Uterus (tissue), 4 donors: ENCODE data around the gene NSUN6. TPM values are rescaled to one million over a fixed set of nuclear protein-coding genes. Genes with fewer than 3 reads are reported as not detected.

ENCODE experiments used
- DNase-seq, 2 donors: peaks; one replicate each; pipeline ENCODE4 v3.0.0-alpha.2; 2019 to 2020
- H3K27ac ChIP-seq, 2 donors: fragments of 200-600 bp; sonication (generic); 1 replicate in 1 of 2; 2 replicates in 1 of 2; pipeline ENCODE4 v1.5.1; 2016 to 2018
- H3K27me3 ChIP-seq, 2 donors: fragments of 200-600 bp; sonication (generic); one replicate each; pipeline ENCODE4 v1.5.1; 2018 to 2019; ENCODE audit warnings: control low read depth in 1 of 2
- H3K36me3 ChIP-seq, 2 donors: fragments of 200-600 bp; sonication (generic); one replicate each; pipeline ENCODE4 v1.5.1; 2019; ENCODE audit warnings: control low read depth in 1 of 2
- H3K4me1 ChIP-seq, 2 donors: fragments of 200-600 bp; sonication (generic); one replicate each; pipeline ENCODE4 v1.5.1; 2018 to 2019; ENCODE audit warnings: control low read depth in 1 of 2
- H3K4me3 ChIP-seq, 2 donors: fragments of 200-600 bp; sonication (generic); 1 replicate in 1 of 2; 2 replicates in 1 of 2; pipeline ENCODE4 v1.5.1; 2018 to 2019; ENCODE audit warnings: mild to moderate bottlenecking in 1 of 2
- H3K9me3 ChIP-seq, 2 donors: fragments of 200-600 bp; sonication (generic); one replicate each; pipeline ENCODE4 v1.5.1; 2019; ENCODE audit warnings: control low read depth in 1 of 2
- CTCF ChIP-seq, 4 experiments: fragments of 200-600 bp in 2 of 4; fragments of 450-650 bp in 2 of 4; sonication (generic) in 2 of 4; IDR thresholded peaks; one replicate each; pipeline ENCODE4 v1.5.1; 2016 to 2019; ENCODE audit warnings: antibody characterized with exemption in 4 of 4, mild to moderate bottlenecking in 2 of 4, moderate library complexity in 1 of 4
- POLR2A ChIP-seq, 2 donors: fragments of 450-650 bp; IDR thresholded peaks; one replicate each; pipeline ENCODE4 v1.6.1; 2016; ENCODE audit warnings: antibody characterized with exemption in 2 of 2, mild to moderate bottlenecking in 1 of 2, moderate library complexity in 1 of 2
- intact Hi-C: fragments of 100-400 bp; cut with DNase I; formaldehyde crosslinking; loops from one replicate; pipeline ENCODE4 v1.15.1; 2023; ENCODE audit warnings: low total_unique reads
- total RNA-seq, 4 donors: library from RNA; depleted of rRNA in 3 of 4; stranded (reverse); fragments of >200 nt in 3 of 4; gene quantifications; one replicate each; pipeline versions ENCODE4 v1.1.0 to v1.2.4, GENCODE V29; 2014 to 2023
- donor health status: DM: yes; HTN: yes; CAD: no.

The NSUN6 gene
- total RNA-seq, 4 donors from 2014 or later: 8.5 to 43.3 (median 26.2) TPM

- no peak overlapping the region for H3K27ac ChIP-seq
- no peaks in the 10 kb centered on the region for H3K27me3 ChIP-seq
- DNase-seq: no peak
- H3K4me1 ChIP-seq: no peaks in the 10 kb centered on the region
- H3K36me3 ChIP-seq: no peaks in the 10 kb centered on the region
- H3K4me3 ChIP-seq: no peak overlapping the region
- TF ChIP-seq POLR2A (IDR thresholded peaks at IDR 0.05): no peak
- no peak for TF ChIP-seq CTCF (IDR thresholded peaks at IDR 0.05)
- no peaks in the 10 kb centered on the region for H3K9me3 ChIP-seq
- intact Hi-C loops: no loop called here
Observed at GRCh38 chr10:18608596-18608995, 42.8 kb downstream of the NSUN6 start.

- DNase-seq: peak in 1 of 2 donors; percentile 30
- no peaks in the 10 kb centered on the region for H3K27me3 ChIP-seq
- H3K27ac ChIP-seq: peak overlapping the region in 1 of 2 donors; percentile 1
- H3K36me3 ChIP-seq: no peaks in the 10 kb centered on the region
- no peak overlapping the region for H3K4me3 ChIP-seq
- H3K4me1 ChIP-seq: no peaks in the 10 kb centered on the region
- no peaks in the 10 kb centered on the region for H3K9me3 ChIP-seq
- intact Hi-C loops: no loop called here
- no peak for TF ChIP-seq POLR2A (IDR thresholded peaks at IDR 0.05)
- no peak for TF ChIP-seq CTCF (IDR thresholded peaks at IDR 0.05)
Observed at GRCh38 chr10:18607503-18608378, 43.6 kb downstream of the NSUN6 start.

- intact Hi-C loops: no loop called here
- Histone ChIP-seq H3K36me3 (no peaks in the 10 kb centered on the region), H3K9me3 (no peaks in the 10 kb centered on the region), H3K4me3 (no peak overlapping the region), H3K4me1 (no peaks in the 10 kb centered on the region), H3K27me3 (no peaks in the 10 kb centered on the region), H3K27ac (no peak overlapping the region)
- no peak for TF ChIP-seq CTCF (IDR thresholded peaks at IDR 0.05)
- no peak for TF ChIP-seq POLR2A (IDR thresholded peaks at IDR 0.05)
- no peak for DNase-seq
Observed at GRCh38 chr10:18606051-18606695, 45.2 kb downstream of the NSUN6 start.

GRCh38 chr10:18601321-18601720 lies 50.1 kb downstream of the NSUN6 start:
- intact Hi-C loops: no loop called here
- Histone ChIP-seq H3K9me3 (no peaks in the 10 kb centered on the region), H3K27ac (no peak overlapping the region), H3K36me3 (no peaks in the 10 kb centered on the region), H3K27me3 (no peaks in the 10 kb centered on the region), H3K4me3 (no peak overlapping the region), H3K4me1 (no peaks in the 10 kb centered on the region)
- DNase-seq: no peak
- TF ChIP-seq CTCF (IDR thresholded peaks at IDR 0.05) (no peak), POLR2A (IDR thresholded peaks at IDR 0.05) (no peak)

- intact Hi-C loops: no loop called here
- H3K4me3 ChIP-seq: no peak overlapping the region
- no peaks in the 10 kb centered on the region for H3K9me3 ChIP-seq
- H3K27ac ChIP-seq: no peak overlapping the region
- DNase-seq: no peak
- no peak for TF ChIP-seq CTCF (IDR thresholded peaks at IDR 0.05)
- TF ChIP-seq POLR2A (IDR thresholded peaks at IDR 0.05): no peak
- no peaks in the 10 kb centered on the region for H3K36me3 ChIP-seq
- H3K4me1 ChIP-seq: no peaks in the 10 kb centered on the region
- H3K27me3 ChIP-seq: no peaks in the 10 kb centered on the region
Observed at GRCh38 chr10:18599392-18599791, 52.0 kb downstream of the NSUN6 start.
